HG02852 (cell line): ENCODE results near the gene CCDC150.
"Not testable (repeated sequence)": the region's sequence is repeated elsewhere in the genome, so short reads cannot be mapped to it uniquely, and the experiment has no call there.

Experiments used
- ATAC-seq: cut with Tn5 transposase; IDR thresholded peaks from one replicate; pipeline ENCODE4 v1.9.1; 2021; ENCODE audit warnings: mild to moderate bottlenecking, moderate library complexity; ENCODE audit not compliant: unreplicated experiment

CCDC150 gene

DNA sequence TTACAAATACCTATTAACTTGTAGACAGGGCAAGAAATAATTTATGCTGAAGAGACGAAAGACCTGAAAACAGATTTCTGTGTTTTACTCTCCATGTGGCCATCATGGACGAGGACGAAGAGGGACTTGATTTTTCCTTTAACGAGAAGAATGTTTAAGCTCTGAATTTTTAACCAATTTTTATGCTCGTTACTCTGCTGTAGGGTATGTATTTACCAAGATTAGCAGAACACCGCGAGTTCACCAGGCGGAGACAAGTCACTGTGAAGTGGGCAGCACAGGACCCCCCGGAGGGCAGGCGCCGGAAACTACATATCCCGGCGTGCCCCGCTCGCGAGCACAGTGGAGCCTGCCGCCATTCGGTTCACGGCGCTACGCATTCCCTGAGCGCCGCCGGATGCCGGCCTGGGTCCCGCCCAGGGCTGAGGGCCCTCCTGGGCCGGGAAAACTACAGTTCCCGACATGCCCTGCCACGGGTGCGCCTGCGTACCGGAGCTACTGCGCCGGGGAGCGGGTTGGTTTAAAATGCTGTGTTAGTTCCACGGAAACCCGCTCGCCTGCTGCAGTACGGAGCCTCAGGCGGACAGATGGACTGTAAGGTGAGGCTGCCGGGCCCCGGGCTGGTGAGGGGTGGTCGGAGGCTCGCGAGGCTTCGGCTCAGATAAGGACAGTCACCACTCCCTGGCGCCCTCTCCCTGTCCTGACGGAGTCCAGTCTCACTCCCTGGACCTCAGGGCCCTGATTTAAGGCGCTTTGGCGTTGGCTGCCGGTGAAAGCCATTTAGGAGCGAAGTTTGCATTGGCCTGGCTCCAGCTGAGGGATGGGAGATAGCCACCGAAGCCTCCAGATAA lies at the start of gene CCDC150:
CCDC150 (plus strand) TSS at position 536 of the 851 bp plus-strand sequence; CDS start at position 588, 52 bp downstream.
- ATAC-seq = peak; percentile 100

DNA sequence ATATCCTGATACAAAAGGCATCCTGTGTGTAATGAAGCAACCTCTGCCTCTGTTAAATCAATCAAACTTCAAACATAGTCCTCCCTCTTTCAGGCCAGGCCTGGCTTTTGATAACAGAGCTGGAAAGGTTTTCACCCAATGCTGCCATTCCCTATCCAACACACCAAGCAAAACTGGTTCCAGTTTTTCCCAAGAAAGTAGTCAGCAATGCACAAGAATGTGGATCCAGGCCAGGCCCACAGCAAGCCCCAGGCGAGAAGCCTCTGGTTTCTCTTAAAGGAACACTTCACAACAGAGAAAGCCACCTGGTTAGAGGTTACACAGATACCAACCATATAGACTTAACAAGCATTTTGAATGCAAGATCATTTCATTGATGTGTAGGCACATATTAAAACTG lies 49.2 kb upstream of the CCDC150 start:
- no peak for ATAC-seq

DNA sequence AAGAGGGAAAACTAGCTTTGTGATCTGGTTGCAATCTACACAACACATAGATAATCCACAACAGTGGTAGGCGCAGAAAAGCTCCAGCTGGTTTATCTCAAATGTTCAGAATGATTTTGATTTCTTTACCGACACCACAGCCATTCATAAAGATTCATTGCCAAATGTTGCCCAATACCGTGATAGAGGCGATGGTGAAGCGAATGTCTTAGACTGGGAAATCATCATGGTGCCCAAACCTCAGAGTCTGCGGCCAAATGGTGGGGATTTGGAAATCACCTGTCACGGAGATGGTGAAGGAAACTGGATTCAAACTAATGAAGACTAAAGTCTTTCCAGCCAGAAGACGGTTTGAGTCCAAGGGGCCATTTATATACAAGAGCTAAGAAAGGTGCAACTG lies 48.5 kb upstream of the CCDC150 start:
- no peak for ATAC-seq

DNA sequence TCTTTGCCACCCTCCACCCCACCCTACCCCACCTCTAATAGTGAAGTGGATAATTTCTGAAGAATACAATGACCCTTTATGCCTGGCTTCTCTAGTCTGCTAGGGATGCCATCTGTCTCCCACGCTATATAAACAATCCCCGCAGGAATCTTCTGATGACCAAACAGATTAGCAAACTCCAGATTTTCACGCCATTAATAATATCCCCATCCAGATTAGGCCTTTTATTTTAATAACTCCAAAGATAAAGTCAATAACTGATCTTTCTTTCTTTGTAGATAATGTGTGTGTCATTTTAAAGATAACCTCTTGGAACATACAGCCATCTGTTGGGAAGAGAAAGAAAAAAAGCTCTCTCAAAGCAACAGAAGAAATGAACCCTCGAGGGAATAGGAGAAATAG lies 47.9 kb upstream of the CCDC150 start:
- no peak for ATAC-seq

DNA sequence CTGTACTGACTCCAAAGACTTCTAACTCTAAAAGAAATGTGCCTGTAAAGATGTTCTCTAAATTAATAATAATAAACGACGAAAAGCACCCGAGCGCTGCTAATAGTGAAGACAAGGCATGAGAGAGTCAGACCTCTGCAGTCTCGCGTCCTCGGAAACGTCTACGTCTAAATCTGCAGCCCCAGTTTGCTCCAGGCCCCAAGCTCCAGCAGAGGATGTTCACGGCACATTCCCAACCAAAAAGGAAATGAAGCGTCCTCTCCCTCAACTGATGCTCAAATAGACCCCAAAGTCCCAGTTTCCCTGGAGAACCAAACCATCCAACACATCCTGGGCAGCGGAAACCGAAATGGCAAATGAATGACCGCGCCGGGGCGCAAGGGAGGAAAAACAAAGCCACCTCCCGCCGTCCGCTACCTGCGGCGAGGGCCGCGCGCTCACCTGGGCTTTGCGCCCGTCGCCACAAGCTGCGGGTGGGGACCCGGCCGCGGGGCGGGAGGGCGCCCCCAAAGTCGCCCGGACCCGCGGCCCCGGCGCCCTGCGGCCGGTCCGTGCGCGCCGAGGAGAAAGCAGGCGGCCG lies 47.1 kb upstream of the CCDC150 start:
- ATAC-seq = peak; percentile 26

DNA sequence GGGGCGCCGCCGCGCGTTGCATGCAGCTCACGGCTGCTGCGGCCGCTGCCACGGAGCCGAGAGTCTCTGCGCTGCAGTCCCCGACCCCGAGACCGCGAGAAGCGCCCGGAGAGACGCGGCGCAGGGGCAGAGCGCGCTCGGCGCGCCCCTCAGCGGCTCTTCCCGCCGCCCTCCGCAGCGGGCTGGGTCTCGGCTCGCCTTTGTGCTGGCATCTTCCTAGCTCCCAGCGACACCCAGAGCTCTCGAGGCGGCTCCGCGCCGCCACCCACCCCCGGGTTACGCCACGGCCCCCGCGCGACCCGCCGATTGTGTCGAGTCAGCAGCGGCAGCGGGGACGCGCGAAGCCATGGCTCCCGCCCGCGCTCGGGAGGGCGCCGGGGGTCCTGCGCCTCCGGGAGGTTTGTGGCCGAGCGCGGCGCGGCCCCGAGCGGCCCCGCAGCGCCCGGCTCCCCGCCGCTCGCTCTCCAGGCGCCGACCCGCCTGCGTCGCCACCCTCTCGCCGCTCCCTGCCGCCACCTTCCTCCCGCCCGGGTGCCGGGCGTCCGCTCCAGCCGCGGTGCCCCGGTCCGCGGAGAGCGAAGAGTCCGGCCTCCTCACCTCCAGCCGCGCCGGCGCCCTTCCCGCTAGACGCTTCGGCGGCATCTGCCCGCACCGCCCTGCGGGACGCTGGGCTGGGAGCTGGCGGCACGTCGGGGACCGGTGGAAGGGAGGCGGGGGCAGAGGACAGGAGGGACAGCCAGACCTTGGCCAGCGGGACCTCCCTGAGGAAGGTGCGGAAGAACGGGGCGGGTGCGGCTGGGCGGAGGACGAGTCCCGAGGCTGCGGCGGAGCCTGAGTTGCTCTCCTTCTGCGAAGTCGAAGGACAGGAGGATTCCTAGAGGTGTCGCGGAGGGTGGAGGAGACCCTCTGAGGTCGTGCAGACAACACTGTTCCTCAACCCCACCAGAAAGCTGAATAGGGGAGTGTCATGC lies 46.3 kb upstream of the CCDC150 start, which contains the start of gene HECW2:
HECW2 (minus strand) TSS at position 644 of the 971 bp plus-strand sequence.
- peak; percentile 63 for ATAC-seq

DNA sequence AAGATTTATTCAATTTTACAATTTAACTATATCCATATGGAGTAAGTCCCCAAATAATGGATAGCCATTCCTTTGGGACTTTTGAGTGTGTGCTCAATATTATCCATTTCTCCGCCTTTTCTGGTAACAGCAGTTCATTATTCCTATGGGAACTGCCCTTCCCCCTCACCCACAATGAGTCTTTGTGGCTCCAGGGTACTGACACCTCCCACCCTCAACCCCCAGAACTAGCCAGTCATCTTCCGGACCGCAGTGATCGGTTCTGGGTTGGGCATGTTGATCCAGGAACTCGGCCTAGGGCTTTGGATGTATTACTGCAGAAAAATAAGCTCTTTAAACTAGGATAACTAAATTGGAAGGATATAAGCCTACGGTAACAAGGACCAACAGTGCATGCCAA lies 45.4 kb upstream of the CCDC150 start:
- no peak for ATAC-seq

DNA sequence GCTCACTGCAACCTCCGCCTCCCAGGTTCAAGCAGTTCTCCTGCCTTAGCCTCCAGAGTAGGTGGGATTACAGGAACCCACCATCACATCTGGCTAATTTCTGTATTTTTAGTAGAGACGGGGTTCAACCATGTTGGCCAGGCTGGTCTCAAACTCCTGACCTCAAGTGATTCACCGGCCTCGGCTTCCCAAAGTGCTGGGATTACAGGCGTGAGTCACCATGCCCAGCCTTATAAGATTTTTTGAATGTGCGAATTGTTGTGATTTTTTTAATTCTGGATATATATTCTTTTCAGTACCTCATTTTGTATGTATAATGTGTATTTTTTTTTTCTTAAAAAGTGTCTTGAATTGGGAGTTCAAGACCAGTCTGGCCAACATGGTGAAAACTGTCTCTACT lies 42.0 kb upstream of the CCDC150 start:
- no peak for ATAC-seq

DNA sequence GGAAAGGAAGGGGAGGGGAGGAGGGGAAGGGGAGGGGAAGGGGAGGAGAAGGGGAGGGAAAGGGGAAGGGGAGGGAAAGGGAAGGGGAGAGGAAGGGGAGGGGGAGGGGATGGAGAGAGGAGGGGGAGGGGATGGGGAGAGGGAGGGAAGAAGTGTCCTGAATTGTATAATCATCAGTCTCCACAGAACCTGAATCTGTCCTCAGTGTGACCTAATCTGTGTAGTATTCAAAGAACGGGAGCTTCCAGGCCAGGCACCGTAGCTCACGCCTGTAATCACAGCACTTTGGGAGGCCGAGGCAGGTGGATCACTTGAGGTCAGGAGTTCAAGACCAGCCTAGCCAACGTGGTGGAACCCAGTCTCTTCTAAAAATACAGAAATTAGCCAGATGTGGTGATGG lies 41.1 kb upstream of the CCDC150 start:
- ATAC-seq = no peak

DNA sequence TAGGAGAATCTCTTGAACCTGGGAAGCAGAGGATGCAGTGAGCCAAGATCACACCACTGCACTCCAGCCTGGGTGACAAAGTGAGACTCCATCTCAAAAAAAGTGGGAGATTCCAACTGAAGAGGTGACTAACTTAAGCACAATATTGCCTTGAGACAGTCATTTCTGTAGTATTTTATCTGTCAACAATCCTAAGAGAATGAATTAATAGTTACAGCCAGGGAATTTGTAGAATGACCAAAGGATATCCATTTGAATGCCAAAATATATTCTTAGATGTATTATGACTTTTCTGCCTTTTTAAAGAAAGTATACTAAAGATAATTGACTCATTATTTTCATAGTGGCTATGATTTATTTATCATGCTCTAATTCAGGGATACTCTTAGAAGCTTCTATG lies 40.7 kb upstream of the CCDC150 start:
- no peak for ATAC-seq

DNA sequence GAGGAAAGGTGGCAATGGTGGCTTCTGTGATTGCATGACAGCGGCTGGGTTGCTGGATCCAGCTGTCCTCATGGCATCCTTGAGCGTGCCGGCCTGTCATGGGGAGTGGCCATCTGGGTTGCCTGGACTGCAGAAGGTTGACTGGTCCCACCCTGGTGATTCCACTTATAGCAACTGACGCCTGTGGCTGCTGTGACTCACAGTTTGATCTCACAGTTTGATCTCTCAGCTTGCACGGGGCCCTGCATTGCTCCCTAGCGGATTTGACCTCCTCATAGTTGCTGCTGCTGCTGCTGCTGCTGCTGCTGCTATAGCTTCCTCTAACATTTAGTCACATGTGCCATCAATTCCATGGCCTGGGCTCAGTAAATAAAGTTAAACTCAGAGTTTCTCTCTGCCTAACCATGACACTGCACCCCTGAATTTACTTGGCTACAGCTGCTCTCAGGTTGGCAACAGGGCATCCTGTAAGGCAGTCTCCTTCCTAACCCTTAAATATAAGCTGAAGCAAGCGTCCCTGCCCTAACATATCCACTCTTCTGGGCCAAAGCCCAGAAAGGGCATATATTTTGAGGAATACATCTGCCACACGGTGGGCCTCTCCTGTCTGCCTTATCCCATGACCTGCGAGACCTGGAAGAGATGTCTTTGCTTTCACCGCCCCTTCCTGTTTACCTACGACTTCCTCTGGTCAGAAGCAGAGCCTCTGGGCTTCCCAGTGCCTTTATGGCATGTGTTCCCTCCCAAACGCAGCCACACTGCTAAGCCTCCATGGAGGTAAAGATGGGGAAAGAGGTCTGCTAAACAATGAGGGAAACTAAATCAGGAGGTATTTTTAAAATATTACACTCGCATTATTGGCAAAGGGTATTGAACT lies 37.8 kb upstream of the CCDC150 start:
- no peak for ATAC-seq

DNA sequence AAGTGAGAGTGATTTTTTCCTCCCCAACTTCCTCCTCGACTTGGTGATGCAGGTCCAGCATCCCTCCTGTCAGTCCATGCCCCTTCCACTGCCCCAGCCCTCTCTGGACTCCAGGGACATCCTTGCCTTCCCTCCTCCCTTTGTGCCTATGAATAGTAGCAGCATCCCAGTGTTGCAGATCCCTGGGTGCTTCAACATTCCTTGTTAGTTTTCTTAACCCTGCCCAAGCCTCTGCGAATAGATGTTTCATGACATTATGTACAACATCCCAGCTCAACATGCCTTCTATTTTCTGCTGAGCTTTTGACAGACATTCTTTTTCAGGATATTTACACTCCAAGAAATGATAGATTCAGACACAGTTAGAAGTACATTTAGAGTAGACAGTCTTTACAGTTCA lies 35.3 kb upstream of the CCDC150 start:
- no peak for ATAC-seq

DNA sequence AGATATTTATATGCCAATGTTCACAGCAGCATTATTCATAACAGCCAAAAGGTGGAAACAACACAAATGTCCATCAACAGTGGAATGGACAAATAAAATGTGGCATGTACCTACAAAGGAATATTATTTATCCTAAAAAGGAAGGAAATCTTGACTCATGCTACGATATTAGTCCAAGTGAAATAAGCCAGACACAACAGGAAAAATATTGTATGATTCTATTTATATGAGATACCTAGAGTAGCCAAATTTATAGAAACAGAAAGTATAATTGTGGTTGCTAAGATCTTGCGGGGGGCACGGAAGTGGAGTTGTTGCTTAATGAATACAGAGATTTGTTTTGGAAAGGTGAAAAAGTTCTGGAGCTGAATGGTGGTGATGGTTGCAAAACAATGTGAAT lies 33.0 kb upstream of the CCDC150 start:
- no peak for ATAC-seq

DNA sequence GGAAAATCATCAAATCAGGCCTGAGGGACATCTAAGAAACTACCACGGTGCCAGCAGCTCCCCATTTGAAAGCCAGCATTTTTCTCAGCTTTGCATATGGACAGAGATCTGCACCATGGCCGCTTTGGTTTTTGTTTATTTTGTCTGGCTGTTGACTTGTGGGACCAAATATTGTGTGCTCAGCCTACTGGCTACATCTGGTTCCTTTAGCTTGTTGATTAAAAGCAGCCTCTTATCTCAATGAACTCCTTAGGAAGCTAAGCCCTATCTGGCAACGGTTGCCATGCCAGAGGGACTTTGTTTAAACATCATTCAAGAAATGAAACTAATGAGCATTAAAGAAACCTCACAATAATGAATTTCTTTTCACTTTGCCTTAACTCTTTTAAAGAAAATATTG lies 32.4 kb upstream of the CCDC150 start:
- ATAC-seq = no peak

DNA sequence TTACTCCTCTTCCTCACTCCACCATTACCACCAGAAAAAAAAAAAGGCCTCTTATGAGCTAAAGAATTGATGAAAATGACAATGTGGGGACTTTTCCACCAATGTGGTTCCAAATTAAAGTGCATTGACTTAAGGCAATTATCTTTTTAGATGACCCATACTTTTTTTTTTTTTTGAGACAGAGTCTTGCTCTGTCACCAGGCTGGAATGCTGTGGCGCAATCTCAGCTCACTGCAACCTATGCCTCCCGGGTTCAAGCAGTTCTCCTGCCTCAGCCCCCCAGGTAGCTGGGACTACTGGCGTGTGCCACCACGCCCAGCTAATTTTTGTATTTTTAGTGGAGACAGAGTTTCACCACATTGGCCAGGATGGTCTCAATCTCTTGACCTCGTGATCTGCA lies 31.6 kb upstream of the CCDC150 start:
- not testable (repeated sequence) for ATAC-seq

DNA sequence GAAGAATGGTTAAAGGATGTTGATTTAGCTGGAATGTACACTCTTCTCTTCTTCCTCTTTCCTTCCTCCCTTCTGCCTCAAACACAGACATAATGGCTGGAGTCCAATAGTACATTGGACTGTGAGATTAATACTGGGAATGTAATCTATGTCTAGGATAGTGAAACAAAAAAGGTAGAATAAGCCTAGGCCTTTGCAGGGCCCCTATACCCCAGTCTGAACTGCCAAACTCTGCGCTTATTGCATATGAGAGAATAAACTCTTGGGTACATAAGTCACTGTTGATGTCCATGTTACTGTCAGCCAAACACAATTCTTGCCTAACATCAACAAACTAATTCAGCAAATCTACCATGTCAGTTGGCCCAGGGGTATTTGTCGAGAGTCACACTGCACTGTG lies 29.7 kb upstream of the CCDC150 start:
- no peak for ATAC-seq

DNA sequence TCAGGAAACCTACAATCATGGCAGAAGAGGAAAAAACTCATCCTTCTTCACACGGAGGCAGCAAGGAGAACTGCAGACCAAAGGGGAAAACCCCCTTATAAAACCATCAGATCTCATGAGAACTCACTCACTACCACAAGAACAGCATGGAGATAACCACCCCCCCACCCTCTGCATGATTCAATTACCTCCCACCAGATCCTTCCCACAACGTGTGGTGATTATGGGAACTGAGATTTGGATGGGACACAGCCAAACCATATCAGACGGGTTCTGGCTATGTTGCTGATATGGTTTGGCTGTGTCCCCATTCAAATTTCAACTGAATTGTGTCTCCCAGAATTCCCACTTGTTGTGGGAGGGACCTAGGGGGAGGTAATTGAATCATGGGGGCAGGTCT lies 28.7 kb upstream of the CCDC150 start:
- ATAC-seq = no peak

DNA sequence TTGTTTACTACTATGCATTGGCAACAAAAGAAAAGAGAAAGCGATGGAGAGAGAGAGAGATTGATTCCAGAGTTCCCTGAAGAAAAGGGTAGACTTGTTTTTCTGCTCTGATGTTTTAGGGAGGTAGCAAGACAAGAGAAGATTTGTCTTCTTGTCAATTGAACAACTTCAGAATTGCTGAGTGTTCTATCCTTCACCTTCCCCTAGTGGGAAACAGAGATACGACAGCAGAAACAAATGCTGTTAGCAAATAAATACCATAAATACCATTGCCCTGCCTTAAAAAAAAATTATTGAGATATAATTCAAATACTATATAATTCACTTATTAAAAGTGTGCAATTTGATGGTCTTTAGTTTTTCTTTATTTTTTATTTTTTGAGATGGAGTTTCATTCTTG lies 26.2 kb upstream of the CCDC150 start:
- no peak for ATAC-seq

DNA sequence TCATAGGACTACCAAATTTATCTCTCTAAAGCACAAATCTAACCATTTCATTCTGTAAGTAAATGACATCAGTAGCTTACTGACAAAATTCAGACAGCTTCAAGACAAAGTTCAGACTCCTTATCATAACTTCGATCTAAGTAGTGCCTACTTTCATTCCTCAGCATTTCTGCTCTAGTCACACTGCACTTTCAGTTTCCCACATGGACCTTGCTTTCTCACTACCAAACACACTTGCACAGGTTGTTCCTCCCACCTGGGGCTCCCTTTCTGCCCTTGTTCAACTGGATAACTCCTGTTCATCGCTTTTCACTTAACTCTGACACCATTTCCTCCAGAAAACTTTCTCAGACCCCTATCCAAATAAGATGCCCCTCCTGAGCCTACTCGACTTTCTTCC lies 22.1 kb upstream of the CCDC150 start:
- ATAC-seq = no peak

DNA sequence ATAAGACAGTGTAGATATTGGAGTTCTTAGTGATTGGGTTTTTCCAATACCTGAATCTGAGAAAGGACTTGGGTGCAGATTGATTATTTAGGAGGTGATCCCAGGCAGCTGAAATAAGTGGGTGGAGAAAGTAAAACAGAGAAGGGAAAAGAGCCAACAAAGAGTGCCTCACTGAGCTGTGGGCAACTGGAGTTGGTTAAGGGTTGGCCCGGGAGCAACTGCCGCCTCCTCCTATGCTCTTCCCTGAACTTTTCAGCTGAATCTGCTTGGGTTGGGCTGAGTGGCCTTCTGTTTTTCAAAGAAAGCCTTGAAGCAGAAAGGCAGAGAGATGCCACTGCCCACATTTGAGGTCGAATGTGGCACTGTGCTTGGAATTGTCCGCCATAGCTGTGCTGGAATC lies 20.9 kb upstream of the CCDC150 start:
- no peak for ATAC-seq
